ENCODE results near the gene NMNAT2.

NMNAT2 gene

GRCh38 chr1:183205196-183205781 lies 212.9 kb downstream of the NMNAT2 start:
- TF ChIP-seq CTCF (IDR thresholded peaks at IDR 0.05; ENCODE audit: control insufficient read depth, extremely low read depth, insufficient read depth): no peak
- H3K4me3 ChIP-seq (ENCODE audit: low read depth, low read length): no peak overlapping the region
- DNase-seq (ENCODE audit: low read depth): no peak

- DNase-seq (ENCODE audit: low read depth): no peak
- TF ChIP-seq CTCF (IDR thresholded peaks at IDR 0.05; ENCODE audit: control insufficient read depth, extremely low read depth, insufficient read depth): no peak
Measured at GRCh38 chr1:183203094-183203493, 215.1 kb downstream of the NMNAT2 start.

GRCh38 chr1:183200451-183200850 lies 217.7 kb downstream of the NMNAT2 start:
- no peak overlapping the region for H3K4me3 ChIP-seq (ENCODE audit: low read depth, low read length)
- no peak for DNase-seq (ENCODE audit: low read depth)
- no peak for TF ChIP-seq CTCF (IDR thresholded peaks at IDR 0.05; ENCODE audit: control insufficient read depth, extremely low read depth, insufficient read depth)

More at GRCh38 chr1:183203094-183203493, 215.1 kb downstream of the NMNAT2 start:
- H3K4me3 ChIP-seq (ENCODE audit: low read depth, low read length): no peak overlapping the region

- no peak for DNase-seq (ENCODE audit: low read depth)
- no peak for TF ChIP-seq CTCF (IDR thresholded peaks at IDR 0.05; ENCODE audit: control insufficient read depth, extremely low read depth, insufficient read depth)
- no peak overlapping the region for H3K4me3 ChIP-seq (ENCODE audit: low read depth, low read length)
Measured at GRCh38 chr1:183199304-183199703, 218.9 kb downstream of the NMNAT2 start.

GRCh38 chr1:183198463-183198862 lies 219.7 kb downstream of the NMNAT2 start:
- DNase-seq (ENCODE audit: low read depth): no peak
- TF ChIP-seq CTCF (IDR thresholded peaks at IDR 0.05; ENCODE audit: control insufficient read depth, extremely low read depth, insufficient read depth): no peak
- H3K4me3 ChIP-seq (ENCODE audit: low read depth, low read length): no peak overlapping the region
